HCT116 (cell line): ENCODE measurements around the gene YTHDF1. TPM values are rescaled to one million over a fixed set of nuclear protein-coding genes. Genes with fewer than 3 reads are reported as not detected.

Experiments
- ATAC-seq: fragments of 200-7000 bp; cut with Tn5 transposase; 2 replicates; pipeline ENCODE4 v1.9.1; 2020; ENCODE audit warnings: mild to moderate bottlenecking, moderate library complexity
- BruUV-seq: library from RNA; stranded (reverse); fragments of 400-500 nt; replicated peaks from 2 replicates; lab custom pipeline; 2021; lab: Mats Ljungman, UMichigan
- CTCF ChIA-PET: fragments of 300-600 bp; sonication (Branson Sonifier 250); formaldehyde crosslinking; loops from one replicate; lab custom pipeline; 2021; ENCODE audit warnings: antibody characterized with exemption; lab: Charles Lee
- POLR2A ChIA-PET: fragments of 300-600, 350-600 bp; sonication (Branson Sonifier 250); formaldehyde crosslinking; loops from one replicate; lab custom pipeline; 2021; ENCODE audit warnings: antibody characterized with exemption; lab: Charles Lee
- RAD21 ChIA-PET, 2 experiments: fragments of 300-600 bp; sonication (Branson Sonifier 250); formaldehyde crosslinking; loops; one replicate each; lab custom pipeline; 2023; ENCODE audit warnings: low total read pairs in 2 of 2; ENCODE audit not compliant: uncharacterized antibody in 2 of 2, unreplicated experiment in 2 of 2, low non-redundant PET in 1 of 2; lab: Charles Lee
- DNase-seq: peaks from one replicate; pipeline ENCODE4 v3.0.0-alpha.2; 2010; ENCODE audit warnings: low read depth, low spot score
- H2AFZ ChIP-seq: fragments of 200-600 bp; shearing (Covaris generic), sonication (generic); 2 replicates; pipeline ENCODE4 v1.6.1; 2017; ENCODE audit warnings: low read depth, mixed run types, mixed read lengths, antibody characterized with exemption, low read length; ENCODE audit not compliant: poor library complexity, severe bottlenecking
- H3K27ac ChIP-seq: 2 replicates; pipeline ENCODE4 v1.5.1; 2012; ENCODE audit warnings: low read depth, low read length
- H3K27me3 ChIP-seq: fragments of 200-600 bp; sonication (generic); 2 replicates; pipeline ENCODE4 v1.6.1; 2016; ENCODE audit warnings: mixed run types, low read length, mixed read lengths; ENCODE audit not compliant: insufficient read depth
- H3K36me3 ChIP-seq, 2 experiments: fragments of 200-500 bp in 1 of 2; fragments of 200-600 bp in 1 of 2; sonication (Bioruptor generic) in 1 of 2; sonication (generic) in 1 of 2; 2 replicates each; pipeline versions ENCODE4 v1.5.1 to v1.6.1; 2014 to 2016; ENCODE audit warnings: low read length in 2 of 2, inconsistent platforms in 1 of 2, mixed read lengths in 1 of 2, mixed run types in 1 of 2; ENCODE audit not compliant: insufficient read depth in 2 of 2, control insufficient read depth in 1 of 2
- H3K4me1 ChIP-seq, 2 experiments: fragments of 200-600 bp in 1 of 2; sonication (generic) in 1 of 2; 2 replicates each; pipeline versions ENCODE4 v1.5.1 to v1.6.1; 2012 to 2017; ENCODE audit warnings: low read length in 2 of 2, inconsistent platforms in 1 of 2, mild to moderate bottlenecking in 1 of 2, mixed read lengths in 1 of 2, mixed run types in 1 of 2, moderate library complexity in 1 of 2; ENCODE audit not compliant: insufficient read depth in 2 of 2, control insufficient read depth in 1 of 2
- H3K4me2 ChIP-seq: fragments of 200-600 bp; sonication (generic); 2 replicates; pipeline ENCODE4 v1.6.1; 2017; ENCODE audit warnings: mixed run types, low read length, mixed read lengths
- H3K4me3 ChIP-seq, 2 experiments: fragments of 200-600 bp in 1 of 2; sonication (generic) in 1 of 2; replicated peaks in 1 of 2; 2 replicates each; pipeline ENCODE4 v1.5.1; 2011 to 2016; ENCODE audit warnings: low read length in 2 of 2, control low read depth in 1 of 2, low read depth in 1 of 2, mild to moderate bottlenecking in 1 of 2, mixed read lengths in 1 of 2, mixed run types in 1 of 2
- H3K79me2 ChIP-seq: fragments of 200-600 bp; sonication (generic); 2 replicates; pipeline ENCODE4 v1.6.1; 2017; ENCODE audit warnings: mild to moderate bottlenecking, mixed run types, low read length, moderate library complexity, mixed read lengths; ENCODE audit not compliant: insufficient read depth
- H3K9ac ChIP-seq: fragments of 200-600 bp; sonication (generic); 2 replicates; pipeline ENCODE4 v1.6.1; 2016; ENCODE audit warnings: low read length, mixed read lengths
- H3K9me2 ChIP-seq: fragments of 200-600 bp; sonication (generic), shearing (Covaris generic); 2 replicates; pipeline ENCODE4 v1.6.1; 2017; ENCODE audit warnings: mixed run types, mild to moderate bottlenecking, moderate library complexity; ENCODE audit not compliant: insufficient read depth
- H3K9me3 ChIP-seq, 2 experiments: fragments of 200-500 bp in 1 of 2; fragments of 200-600 bp in 1 of 2; sonication (Bioruptor generic) in 1 of 2; sonication (generic) in 1 of 2; 2 replicates each; pipeline ENCODE4 v1.6.1; 2014 to 2017; ENCODE audit warnings: low read length in 2 of 2, mixed read lengths in 2 of 2, inconsistent platforms in 1 of 2, low read depth in 1 of 2, mild to moderate bottlenecking in 1 of 2, mixed run types in 1 of 2, moderate library complexity in 1 of 2; ENCODE audit not compliant: control insufficient read depth in 1 of 2, insufficient read depth in 1 of 2
- H4K20me1 ChIP-seq: fragments of 200-600 bp; sonication (generic), shearing (Covaris generic); 2 replicates; pipeline ENCODE4 v1.6.1; 2017; ENCODE audit warnings: mixed run types, mild to moderate bottlenecking, moderate library complexity; ENCODE audit not compliant: insufficient read depth
- ATF3 ChIP-seq: IDR thresholded peaks from 2 replicates; pipeline ENCODE4 v1.6.1; 2012
- CEBPB ChIP-seq: IDR thresholded peaks from 2 replicates; pipeline ENCODE4 v1.6.1; 2012; ENCODE audit warnings: low read depth
- CTCF ChIP-seq, 3 experiments: fragments of 200-600 bp in 1 of 3; sonication (generic) in 1 of 3; IDR thresholded peaks in 2 of 3; conservative IDR thresholded peaks in 1 of 3; 2 replicates each; pipeline ENCODE4 v1.5.1; 2012 to 2017; ENCODE audit warnings: low read depth in 2 of 3, low read length in 2 of 3, antibody characterized with exemption in 1 of 3, borderline replicate concordance in 1 of 3, control low read depth in 1 of 3, mild to moderate bottlenecking in 1 of 3, mixed read lengths in 1 of 3, mixed run types in 1 of 3, moderate library complexity in 1 of 3; ENCODE audit not compliant: insufficient read depth in 1 of 3
- EGR1 ChIP-seq: IDR thresholded peaks from 2 replicates; pipeline ENCODE4 v1.6.1; 2012; ENCODE audit warnings: low read depth
- ELF1 ChIP-seq: IDR thresholded peaks from 2 replicates; pipeline ENCODE4 v1.6.1; 2012; ENCODE audit warnings: low read depth, borderline replicate concordance
- EZH2 ChIP-seq: fragments of 200-600 bp; sonication (generic); IDR thresholded peaks from 2 replicates; pipeline ENCODE4 v1.6.1; 2017; ENCODE audit warnings: antibody characterized with exemption, mixed run types
- EZH2phosphoT487 ChIP-seq: fragments of 200-600 bp; IDR thresholded peaks from 2 replicates; pipeline ENCODE4 v1.6.1; 2018; ENCODE audit warnings: antibody characterized with exemption, borderline replicate concordance
- FOSL1 ChIP-seq: IDR thresholded peaks from 2 replicates; pipeline ENCODE4 v1.6.1; 2012; ENCODE audit warnings: low read depth
- JUND ChIP-seq: IDR thresholded peaks from 2 replicates; pipeline ENCODE4 v1.6.1; 2012
- MAX ChIP-seq: IDR thresholded peaks from 2 replicates; pipeline ENCODE4 v1.6.1; 2012
- POLR2A ChIP-seq: IDR thresholded peaks from 2 replicates; pipeline ENCODE4 v1.7.0; 2011; ENCODE audit warnings: borderline replicate concordance; ENCODE audit not compliant: insufficient read depth, insufficient read length; ENCODE audit errors: extremely low read depth
- POLR2AphosphoS5 ChIP-seq: IDR thresholded peaks from 2 replicates; pipeline ENCODE4 v1.6.1; 2011; ENCODE audit warnings: mild to moderate bottlenecking, low read depth, low read length, moderate library complexity
- RAD21 ChIP-seq: IDR thresholded peaks from 2 replicates; pipeline ENCODE4 v1.6.1; 2012; ENCODE audit warnings: low read depth, mild to moderate bottlenecking
- REST ChIP-seq: IDR thresholded peaks from 2 replicates; pipeline ENCODE4 v1.6.1; 2012; ENCODE audit warnings: low read depth
- SIN3A ChIP-seq: IDR thresholded peaks from 2 replicates; pipeline ENCODE4 v1.6.1; 2012; ENCODE audit warnings: low read depth
- SP1 ChIP-seq: IDR thresholded peaks from 2 replicates; pipeline ENCODE4 v1.6.1; 2012; ENCODE audit warnings: low read depth
- TCF7L2 ChIP-seq: IDR thresholded peaks from 2 replicates; pipeline ENCODE4 v1.7.0; 2011; ENCODE audit warnings: borderline replicate concordance, inconsistent platforms; ENCODE audit not compliant: insufficient read depth, insufficient read length; ENCODE audit errors: extremely low read depth
- YY1 ChIP-seq: IDR thresholded peaks from 2 replicates; pipeline ENCODE4 v1.6.1; 2011; ENCODE audit warnings: low read length, low read depth, moderate library complexity, mild to moderate bottlenecking; ENCODE audit not compliant: insufficient replicate concordance; ENCODE audit errors: extremely low read depth
- ZBTB33 ChIP-seq: IDR thresholded peaks from 2 replicates; pipeline ENCODE4 v1.6.1; 2011; ENCODE audit warnings: mild to moderate bottlenecking, low read length, moderate library complexity; ENCODE audit not compliant: insufficient replicate concordance; ENCODE audit errors: extremely low read depth
- intact Hi-C: fragments of 100-400 bp; cut with micrococcal nuclease; formaldehyde crosslinking; loops from 2 replicates; pipeline ENCODE4 v1.10.0; 2022
- total RNA-seq: library from RNA; stranded (reverse); gene quantifications from one replicate; pipeline ENCODE4 v1.2.1, GENCODE V29; 2021; ENCODE audit not compliant: unreplicated experiment

Gene YTHDF1
- total RNA-seq, 1 experiment from 2014 or later, result 42.8 TPM

- DNase-seq (no peak), ATAC-seq (no peak)
- CTCF ChIA-PET, result no interaction called here
- POLR2A ChIA-PET, result no interaction called here
- no TSS peak for BruUV-seq
- no peak for TF ChIP-seq FOSL1
- no peak for TF ChIP-seq JUND
- no peak for TF ChIP-seq EZH2phosphoT487
- no peak for TF ChIP-seq TCF7L2
- TF ChIP-seq REST, result no peak
- no peak for TF ChIP-seq RAD21
- TF ChIP-seq EZH2, result no peak
- TF ChIP-seq CEBPB, result no peak
- TF ChIP-seq EGR1, result no peak
- TF ChIP-seq ELF1, result no peak
- no peak for TF ChIP-seq SIN3A
- TF ChIP-seq ZBTB33, result no peak
- TF ChIP-seq POLR2A, result no peak
- TF ChIP-seq ATF3, result no peak
- no peak for TF ChIP-seq SP1
- TF ChIP-seq POLR2AphosphoS5, result no peak
- no peak for TF ChIP-seq CTCF (IDR thresholded peaks at IDR 0.05 in 2 of 3, conservative IDR thresholded peaks at IDR 0.05 in 1 of 3; ENCODE audit: borderline replicate concordance in 1 of 3, insufficient read depth in 1 of 3, low read depth in 2 of 3, low read length in 2 of 3)
- no peak for TF ChIP-seq YY1
- no peak for TF ChIP-seq MAX
- no peak overlapping the region for H3K4me3 ChIP-seq
- H4K20me1 ChIP-seq, result no peaks in the 10 kb centered on the region
- H3K9me2 ChIP-seq, result no peaks in the 10 kb centered on the region
- H3K9me3 ChIP-seq, result no peaks in the 10 kb centered on the region
- H3K79me2 ChIP-seq, result no peaks in the 10 kb centered on the region
- H3K4me2 ChIP-seq, result no peak overlapping the region
- intact Hi-C loops, result no loop called here
- no peak overlapping the region for H3K27ac ChIP-seq
- H3K4me1 ChIP-seq, result peaks cover 5 to 14% of the 10 kb centered on the region in 2 experiments
- RAD21 ChIA-PET, result no interaction called here
- H3K36me3 ChIP-seq, result no peaks in the 10 kb centered on the region
- no peak overlapping the region for H2AFZ ChIP-seq
- no peaks in the 10 kb centered on the region for H3K27me3 ChIP-seq
- H3K9ac ChIP-seq, result no peak overlapping the region
Measured at GRCh38 chr20:63185215-63185796, 30.6 kb downstream of the YTHDF1 start.
